Fibroblast of peridontal ligament (primary cell): ENCODE data around the gene TNS1.

Source experiments
- DNase-seq: peaks from one replicate; pipeline ENCODE4 v3.0.0-alpha.2; 2010; ENCODE audit errors: extremely low read depth

TNS1 gene

DNA sequence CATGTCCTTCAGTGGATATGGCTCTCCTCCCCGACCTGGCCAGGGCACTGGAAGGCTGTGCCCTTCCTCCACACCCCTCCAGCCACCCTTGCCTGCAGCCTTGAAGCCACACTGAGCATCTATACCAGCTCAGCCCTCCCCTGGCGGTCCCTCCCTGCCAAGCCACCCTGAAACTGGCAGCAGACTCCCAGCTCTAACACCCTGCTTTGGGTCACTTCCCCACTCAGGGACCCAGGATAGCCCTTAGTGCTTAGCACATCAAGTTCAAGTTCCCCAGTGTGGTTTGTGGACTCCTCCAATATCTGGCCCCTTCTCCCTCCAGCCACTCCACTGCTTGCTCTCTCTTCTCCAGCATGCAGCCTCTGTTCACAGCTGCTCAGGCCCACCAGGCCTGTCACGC, 89.4 kb downstream of the TNS1 start:
- DNase-seq, result no peak

DNA sequence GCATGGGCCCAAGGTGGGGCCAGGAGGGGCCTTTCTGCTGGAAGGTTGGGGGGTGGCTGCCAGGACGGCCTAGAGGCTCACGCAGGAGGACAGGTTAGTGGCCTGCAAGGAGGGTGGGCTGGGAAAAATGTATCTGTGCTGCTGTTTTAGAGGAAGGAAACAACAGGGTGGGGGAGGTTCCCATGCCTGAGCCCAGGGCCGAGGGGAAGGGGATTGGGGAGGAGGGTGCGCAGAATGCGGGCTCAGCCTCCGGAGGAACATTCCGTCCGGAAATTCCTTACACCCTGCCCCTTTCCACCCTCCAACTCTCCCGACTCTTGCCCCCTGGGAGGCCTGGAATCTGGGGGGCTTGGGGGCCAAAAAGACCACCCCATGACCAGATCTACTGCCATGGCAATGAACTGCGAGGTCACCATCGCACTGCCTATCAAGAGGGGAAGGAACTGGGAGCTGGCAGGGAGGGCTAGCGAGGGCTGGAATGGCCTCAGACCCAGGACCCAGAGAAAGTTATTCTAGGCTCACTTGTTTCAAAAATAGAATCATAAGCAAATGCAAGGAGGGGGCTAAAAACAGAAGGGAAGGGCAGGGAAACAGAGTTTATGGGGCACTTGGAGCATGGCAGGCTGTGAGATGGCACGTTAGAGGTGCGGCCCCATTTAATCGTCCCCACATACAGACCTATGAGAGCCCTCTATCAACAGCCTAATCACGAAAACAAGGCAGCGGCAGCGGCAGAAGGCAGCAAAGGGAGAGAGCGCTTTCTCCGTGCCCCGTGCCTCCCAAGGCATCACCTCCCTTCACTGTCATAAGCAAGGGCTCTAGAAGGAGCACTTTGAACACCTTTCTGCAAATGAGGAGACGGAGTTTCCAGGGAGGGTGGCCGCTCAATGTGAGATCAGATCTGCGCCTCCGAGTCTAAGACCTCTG, 90.4 kb downstream of the TNS1 start:
- no peak for DNase-seq

DNA sequence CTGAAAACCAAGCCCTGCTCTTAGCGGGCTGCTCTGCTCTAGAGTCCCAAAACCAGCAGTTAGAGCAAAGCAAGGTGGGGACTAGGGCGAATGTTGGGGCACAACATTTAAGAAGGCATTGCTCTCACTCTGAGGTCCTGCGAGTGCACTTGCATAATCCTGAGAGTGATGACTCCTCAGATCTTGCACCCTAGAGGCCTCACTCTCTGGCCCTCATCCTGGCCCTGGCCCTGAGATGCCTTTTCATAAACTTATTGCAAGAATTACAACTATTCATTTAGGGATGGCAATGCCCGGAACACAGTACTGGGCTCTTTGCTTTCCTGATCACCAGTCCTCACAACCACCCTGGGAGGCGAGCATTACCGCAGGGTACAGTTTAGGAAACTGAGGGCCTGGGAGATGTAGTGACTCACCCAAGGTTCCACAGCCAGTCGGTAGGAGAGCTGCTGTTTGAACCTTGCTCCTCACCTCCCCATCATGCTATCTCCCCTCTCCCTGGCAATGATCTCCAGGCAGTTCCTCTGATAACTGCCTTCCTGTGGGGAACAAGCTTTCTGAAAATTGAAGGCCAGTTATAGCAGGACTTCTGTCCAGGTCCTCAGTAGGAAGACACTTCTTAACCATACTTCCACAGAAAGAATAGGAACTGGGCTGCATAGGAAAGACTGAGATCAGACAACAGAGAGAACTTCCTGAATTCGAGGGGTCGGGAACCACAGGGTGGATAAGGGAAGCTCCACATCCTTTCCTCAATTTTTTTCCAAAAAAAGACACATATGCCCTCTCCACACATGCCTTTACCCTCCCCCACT, 91.3 kb downstream of the TNS1 start:
- DNase-seq, result peak; percentile 63

DNA sequence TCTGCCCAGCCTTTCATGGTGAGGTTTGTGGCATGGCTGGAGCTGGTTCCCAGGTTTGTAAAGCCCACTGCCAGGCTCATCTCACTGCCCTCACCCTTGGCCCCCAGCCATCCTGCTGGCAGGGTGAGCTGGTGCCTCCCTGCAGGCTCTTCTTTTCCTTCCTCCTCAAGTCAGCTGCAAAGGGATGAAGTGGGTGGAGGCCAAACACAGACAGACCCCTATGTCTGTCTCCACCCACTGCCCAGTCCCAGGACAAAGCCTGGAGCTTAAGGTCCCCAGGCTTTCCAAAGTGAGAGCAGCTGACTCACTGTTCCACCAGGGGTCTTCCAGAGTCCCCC, 92.0 kb downstream of the TNS1 start:
- DNase-seq, result no peak

DNA sequence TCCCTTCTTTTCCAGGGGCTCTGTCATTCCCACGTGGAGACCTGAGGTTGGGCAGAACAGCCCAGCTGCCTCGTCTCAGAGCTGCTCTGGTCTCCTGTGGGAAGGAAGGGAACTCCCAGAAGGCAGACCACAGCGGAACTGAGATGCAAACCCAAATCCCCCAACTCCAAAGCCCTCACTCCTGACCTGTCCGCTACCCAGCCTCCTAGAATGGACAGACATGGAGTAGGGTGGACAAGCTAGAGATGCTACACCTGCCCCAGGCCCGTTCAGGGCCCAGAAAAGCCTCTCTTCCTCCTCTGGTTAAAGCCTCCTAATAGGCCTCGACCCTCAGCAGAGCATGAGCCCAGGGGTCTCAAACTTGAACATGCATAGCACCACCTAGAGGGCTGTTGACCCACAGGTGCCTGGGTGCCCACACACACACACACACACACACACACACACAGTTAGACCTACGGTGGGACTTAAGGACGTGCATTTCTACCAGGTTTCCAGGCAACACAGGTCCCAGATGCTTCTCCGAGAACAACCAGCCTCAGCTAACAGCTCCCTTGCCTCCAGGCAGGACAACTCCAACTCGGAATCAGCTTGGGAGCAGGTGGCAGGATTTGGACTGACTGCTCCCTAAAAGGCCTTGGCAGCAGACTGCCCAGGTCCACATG, 93.5 kb downstream of the TNS1 start:
- DNase-seq, result no peak

DNA sequence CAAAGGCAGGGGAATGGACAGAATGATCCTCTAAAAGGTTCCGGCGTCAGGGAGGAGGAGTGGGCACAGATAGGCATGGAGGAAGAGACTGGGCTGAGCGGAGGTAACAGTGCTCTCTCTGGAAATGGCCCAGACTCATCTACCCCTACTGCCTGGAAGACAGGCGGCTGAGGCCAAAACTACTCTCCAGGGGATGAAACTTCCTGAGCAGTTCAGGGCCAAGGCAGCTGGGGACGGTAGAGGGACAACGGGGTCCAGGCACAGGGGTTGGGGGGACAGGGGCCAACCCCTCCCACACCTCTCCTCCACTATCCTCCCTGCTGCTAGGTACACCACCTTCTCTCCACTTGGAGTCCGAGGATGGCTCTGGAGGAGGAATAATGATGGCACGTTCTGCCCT, 94.3 kb downstream of the TNS1 start:
- DNase-seq, result no peak

DNA sequence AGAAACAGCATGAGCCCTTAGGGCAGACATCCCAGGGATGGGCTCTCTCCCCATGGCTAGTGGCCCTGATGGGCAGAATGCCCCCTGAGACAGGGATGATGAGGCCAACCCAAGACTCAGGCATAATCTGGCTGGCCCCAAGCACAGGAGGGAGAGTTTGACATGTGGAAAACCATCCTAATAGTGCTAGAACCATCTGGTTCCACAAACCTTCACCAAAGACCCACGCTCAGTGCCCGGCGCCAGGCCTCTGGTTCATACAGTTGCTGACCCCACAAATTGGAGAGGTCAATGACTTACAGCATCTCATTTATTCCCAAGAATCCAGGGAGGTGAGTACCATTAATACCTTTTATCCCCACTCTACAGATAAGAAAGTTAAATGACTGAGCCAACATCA, 95.5 kb downstream of the TNS1 start:
- DNase-seq, result no peak

DNA sequence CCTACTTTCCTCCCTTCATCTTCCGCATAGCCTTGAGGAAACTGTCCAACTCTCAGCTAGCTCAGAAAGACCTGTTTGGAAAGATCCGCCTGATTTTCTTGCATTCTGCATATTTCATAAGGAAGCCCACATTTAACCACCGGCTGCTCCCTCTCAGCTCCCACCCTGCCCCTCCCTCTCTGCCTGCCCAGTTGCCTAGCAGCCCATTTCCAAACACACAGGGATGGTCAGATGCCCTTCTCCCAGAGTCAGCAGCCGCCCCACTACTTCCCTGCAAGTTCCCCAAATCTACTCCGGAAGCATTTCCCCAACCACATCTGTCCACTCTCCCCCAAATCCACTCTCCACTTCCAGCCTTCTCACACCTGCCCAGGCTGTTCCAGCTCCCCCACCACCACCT, 96.0 kb downstream of the TNS1 start:
- no peak for DNase-seq

DNA sequence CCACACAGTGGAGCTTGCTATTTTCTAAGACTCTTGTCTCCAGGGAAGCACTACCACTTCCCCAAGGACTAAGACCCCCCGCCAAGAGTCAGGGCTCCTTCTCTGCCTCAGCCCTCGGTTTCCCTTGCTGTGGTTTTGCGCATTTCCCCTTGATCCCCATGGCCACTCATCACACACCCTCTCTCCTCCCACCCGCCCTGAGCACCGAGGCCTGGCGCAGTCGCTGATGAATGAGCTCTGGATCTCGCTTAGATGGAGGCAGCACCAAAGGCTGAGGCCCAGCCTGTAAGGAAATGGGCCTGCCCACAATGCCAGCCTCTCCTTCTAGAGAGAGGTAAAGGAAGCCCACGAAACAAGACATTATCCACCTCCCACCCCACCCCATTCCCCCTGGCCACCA, 96.9 kb downstream of the TNS1 start:
- DNase-seq, result no peak

DNA sequence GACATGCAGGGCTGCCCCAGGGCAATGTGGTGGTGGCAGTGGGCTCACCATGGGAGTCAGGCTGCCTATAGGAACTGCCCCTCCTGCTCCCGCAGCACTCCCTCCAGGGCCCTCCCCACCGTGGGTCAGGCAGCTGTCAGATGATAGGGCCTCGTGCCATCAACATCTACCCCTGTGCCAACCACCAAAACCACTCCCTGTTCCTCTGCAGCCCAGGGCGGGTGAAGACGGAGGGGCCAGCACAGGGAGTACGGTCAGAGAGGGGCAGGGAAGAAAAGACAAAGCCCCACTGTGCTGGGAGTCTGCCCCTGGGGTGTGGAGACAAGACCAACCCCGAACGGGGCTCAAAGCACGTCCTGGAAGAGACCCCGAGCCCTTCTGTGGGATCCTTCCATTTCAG, 97.4 kb downstream of the TNS1 start:
- DNase-seq, result no peak

DNA sequence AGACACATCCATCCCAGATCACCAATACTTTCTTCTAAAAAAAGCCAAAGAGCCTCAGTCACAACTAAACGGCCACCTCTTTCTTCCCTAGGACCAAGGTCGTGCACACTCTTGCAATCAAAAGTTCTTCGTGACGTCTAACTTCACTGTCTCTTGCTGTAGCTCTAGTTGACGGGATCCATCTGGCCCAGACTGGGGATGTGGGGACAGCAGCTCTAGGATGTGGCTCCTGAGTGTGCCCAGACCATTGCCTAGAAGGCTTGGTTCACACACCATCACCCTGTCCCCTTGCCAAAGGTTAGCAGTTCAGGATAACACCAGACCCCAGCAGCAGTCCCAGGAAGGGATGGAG, 98.2 kb downstream of the TNS1 start:
- DNase-seq, result no peak

DNA sequence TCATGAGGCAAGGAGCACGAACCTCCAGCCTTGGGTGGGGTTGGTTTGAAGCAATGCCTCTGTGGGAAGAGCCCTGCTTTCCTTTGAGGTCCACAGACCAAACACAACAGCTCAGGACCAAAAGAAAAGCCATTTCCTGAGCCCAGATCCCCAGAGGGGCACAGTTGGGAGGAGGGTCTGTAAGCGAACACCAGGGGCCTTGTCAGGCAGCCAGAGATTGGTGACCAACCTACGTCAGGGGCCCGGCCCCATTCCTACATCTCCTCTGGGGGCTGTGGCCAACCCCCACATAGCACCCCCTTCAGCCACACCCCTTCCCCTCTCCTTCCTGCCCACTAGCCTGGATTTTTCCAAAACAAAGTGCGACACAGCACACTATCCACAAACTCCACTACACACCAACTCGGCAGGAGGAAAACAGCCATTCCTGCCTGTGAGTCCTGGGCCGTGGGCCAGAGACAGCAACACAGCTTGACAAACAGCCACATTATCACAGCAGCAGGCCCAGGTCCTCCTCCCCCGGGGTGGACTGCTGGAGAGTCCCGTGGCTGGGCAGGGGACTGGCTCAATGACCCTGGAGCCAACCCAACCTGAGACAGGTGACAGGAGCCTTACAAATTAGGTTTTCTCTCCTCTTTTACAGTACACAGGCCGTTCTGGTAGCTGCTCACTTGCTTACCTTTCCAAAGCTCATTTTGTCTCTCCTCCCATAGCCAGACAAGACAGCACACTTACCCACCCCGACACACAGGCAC, 98.8 kb downstream of the TNS1 start:
- DNase-seq, result peak; percentile 34

DNA sequence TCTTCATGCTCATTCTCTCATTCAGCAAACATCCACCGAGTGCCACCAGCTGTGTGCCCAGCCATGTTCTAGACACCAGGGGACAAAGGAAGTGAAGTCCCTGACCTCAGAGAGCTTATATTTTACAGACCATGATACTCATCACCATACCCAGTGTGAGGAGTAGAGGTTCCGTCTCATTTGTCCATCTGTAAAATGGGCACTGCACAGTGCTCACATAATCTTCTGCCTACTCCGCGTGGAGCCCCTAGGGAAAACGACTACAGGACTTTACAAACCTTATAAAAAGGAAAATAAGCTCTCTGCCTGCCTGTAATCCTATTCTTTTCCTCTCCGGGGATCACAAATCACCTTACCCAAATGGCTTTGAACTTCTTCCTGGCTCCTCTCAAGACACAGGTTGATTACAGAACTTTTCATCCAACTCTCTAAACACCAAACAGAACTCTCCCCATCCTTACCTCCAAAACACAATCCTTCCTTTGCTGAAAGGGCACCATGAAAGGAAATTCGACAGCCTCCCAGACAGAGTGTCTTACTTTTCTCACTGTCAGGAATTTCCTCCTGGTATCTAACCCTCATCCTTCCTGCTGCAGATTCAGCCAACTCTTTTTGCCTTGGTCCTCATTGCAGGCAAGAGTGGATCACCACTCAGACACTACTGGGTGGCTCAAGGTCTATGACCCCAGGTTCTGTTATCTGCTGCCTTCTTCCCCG, 99.5 kb downstream of the TNS1 start:
- no peak for DNase-seq

DNA sequence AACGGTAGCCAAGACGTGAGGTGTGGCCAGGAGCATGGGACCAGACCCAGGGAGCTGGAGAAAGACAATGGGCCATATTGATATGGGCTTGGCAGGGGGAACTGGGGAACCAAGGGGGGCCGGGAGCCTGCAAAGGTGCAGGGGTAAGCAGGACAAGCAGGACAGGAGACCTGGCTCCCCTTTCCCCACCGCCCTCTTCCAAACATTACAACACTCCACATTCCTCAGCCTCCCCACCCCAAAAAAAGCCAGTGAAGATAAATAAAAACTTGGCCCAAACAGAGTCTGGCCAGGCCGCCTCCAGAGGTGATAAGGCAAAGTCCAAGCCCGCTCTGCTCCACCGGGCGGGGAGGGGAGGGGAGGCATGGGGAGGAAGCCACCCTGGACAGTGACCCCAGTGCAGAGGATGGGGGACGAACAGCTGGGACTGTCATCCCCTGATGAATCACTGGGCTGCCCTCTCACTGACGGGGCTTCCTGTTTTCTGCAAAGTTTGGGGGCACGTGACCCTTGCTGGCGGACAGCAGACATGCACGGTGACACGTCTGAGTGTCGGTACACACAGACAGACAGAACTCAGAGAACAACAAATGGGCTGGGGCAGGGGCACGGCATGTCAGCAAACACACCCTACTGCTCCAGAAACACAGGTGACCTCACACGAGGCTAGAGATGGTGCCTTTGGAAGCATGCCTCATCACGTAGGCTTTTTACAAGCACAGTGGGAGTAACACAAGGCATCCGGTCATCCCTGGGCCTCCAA, 100.2 kb downstream of the TNS1 start:
- DNase-seq, result no peak

DNA sequence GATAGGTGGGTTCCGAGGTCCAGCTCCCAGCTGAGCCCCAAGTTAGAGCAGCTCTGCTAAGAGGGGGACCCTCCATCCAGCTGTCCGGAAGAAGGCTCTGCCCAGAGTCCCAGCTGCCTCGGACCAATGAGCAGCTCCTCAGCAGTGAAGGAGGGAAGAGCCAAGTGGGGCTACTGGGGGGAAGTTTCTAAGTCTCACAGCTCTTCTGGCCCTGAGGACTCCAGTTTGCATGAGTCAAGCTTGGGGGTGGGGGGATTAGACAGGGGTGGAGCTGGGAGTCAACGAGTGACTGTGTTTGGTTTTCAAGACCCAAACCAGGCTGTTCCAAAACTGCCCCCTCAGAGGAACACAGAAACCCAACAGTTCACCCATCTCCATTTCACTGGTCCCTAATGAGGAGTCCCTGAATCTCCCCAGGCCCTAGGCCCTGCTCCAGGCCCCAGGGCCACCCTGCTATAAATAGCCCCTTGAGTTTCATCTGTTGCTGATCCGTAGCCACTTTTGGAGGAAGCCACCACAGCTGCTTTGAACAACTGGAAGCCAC, 100.9 kb downstream of the TNS1 start:
- DNase-seq, result peak; percentile 58

DNA sequence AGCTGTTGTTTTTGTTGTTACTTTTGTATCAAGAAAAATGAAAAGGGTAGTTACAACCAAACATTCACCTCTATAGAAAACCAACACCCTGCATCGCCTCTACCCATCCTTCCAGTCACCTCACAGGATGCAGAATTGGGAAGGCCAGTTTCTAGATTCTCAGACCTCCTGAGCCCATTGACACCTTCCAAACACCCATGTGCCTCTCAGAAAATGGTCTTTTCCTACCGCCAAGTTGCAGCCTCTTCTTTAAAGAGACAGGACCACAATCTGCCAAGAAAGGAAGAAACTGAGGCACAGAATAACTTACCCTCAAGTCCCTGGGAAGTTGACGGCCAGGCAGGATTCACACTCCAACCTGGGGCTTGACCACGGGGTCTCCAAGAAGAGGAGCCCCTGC, 101.4 kb downstream of the TNS1 start:
- DNase-seq, result no peak

DNA sequence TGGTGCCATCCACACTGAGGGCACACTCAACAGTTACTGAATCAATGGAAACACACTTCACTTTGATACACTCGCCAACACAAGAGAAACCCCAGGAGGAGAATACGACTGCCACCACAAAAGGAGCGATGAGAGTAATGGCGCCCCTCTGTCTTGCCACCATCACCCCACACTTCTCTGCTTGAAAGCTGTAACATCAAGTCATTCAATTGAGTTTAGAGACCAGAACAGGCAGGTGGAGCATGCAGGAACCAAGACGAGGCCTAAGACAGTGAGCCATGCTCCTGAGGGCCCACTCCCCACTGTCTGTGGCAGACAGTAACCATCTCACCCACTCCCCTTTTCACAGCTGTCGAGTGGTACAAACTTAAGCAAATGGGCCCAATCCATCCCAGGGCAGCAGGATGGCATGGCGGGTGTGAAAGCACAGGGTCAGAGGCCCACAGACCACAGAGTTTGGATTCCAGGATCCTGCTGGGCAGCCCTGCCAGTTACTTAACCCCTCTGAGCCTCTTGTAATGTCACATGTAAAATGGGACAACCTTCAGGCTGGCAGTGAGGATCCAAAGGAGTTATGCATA, 101.9 kb downstream of the TNS1 start:
- DNase-seq, result no peak

DNA sequence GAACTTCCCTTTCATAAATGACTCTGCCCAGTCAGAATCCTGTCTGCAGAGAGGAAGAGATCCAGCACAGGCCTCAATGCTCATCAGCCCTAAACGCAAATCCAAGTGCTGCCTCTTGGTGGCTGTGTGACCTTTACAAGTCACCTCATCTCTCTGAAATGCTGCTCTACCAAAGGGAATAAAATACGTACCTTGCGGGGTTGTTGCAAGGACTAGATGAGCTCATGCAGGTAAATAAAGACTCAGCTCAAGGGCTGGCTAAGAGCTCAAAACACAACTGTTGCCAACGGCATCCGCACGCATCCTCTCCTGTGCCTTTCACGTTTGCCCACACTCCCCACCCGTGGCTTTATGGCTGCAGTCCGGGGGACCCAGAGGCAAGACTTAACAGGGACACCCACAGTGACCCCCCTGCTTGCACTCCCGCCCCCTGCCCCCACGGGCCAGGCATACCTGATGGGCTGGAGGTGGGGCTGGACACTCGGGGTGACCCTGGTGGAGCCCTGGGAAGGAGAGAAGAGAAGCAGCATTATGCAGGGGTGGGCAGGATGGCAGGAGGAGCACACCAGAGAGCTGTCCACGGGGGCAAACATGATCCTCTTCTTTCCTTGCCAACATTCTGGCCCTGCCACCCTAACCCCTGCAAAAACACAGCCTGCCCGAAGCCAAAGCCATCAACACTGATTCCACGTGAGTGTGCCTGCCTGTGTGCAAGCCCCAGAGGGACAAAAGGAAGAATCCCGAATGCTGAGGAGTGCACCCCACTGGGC, 102.6 kb downstream of the TNS1 start:
- no peak for DNase-seq
